ENCODE results near the gene TLR6.

DNA sequence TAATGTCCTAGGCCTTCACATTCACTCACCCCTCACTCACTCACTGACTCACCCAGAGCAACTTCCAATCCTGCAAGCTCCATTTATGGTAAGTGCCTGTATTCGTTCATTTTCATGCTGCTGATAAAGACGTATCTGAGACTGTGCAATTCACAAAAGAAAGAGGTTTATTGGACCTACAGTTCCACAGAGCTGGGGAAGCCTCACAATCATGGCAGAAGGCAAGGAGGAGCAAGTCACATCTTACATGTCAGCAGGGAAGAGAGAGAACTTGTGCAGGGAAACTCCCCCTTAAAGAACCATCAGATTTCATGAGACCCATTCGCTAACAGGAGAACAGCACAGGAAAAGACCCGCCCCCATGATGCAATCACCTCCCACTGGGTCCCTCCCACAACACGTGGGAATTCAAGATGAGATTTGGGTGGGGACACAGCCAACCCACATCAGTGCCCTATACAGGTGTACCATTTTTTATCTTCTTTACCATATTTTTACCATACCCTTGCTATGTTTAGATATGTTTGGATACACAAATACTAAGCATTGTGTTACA lies 33.8 kb downstream of the TLR6 start:
- TF ChIP-seq, protein P1, sequence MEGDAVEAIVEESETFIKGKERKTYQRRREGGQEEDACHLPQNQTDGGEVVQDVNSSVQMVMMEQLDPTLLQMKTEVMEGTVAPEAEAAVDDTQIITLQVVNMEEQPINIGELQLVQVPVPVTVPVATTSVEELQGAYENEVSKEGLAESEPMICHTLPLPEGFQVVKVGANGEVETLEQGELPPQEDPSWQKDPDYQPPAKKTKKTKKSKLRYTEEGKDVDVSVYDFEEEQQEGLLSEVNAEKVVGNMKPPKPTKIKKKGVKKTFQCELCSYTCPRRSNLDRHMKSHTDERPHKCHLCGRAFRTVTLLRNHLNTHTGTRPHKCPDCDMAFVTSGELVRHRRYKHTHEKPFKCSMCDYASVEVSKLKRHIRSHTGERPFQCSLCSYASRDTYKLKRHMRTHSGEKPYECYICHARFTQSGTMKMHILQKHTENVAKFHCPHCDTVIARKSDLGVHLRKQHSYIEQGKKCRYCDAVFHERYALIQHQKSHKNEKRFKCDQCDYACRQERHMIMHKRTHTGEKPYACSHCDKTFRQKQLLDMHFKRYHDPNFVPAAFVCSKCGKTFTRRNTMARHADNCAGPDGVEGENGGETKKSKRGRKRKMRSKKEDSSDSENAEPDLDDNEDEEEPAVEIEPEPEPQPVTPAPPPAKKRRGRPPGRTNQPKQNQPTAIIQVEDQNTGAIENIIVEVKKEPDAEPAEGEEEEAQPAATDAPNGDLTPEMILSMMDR (IDR thresholded peaks at IDR 0.05), result no peak
- TF ChIP-seq POLR2A (IDR thresholded peaks at IDR 0.05), result no peak

All from body of pancreas (tissue), 4 donors.